CD4-positive, alpha-beta T cell treated with Interleukin-1 beta for 1 hour (primary cell): ENCODE measurements around the gene SLC9A3.

ENCODE experiments used
- DNase-seq, 2 donors: peaks; one replicate each; pipeline ENCODE4 v3.0.0-alpha.2; 2020 to 2022

SLC9A3 gene

GRCh38 chr5:538271-538771 is 14.1 kb upstream of the SLC9A3 start:
- DNase-seq, result no peak

- DNase-seq, result no peak
Observed at GRCh38 chr5:537621-538071, 13.4 kb upstream of the SLC9A3 start.

GRCh38 chr5:537098-537497 is 12.8 kb upstream of the SLC9A3 start:
- DNase-seq, result no peak

GRCh38 chr5:535846-536698 is 11.8 kb upstream of the SLC9A3 start:
- no peak for DNase-seq

GRCh38 chr5:534743-535671 is 10.8 kb upstream of the SLC9A3 start:
- DNase-seq, result no peak

- DNase-seq, result no peak
Observed at GRCh38 chr5:533955-534742, 9.9 kb upstream of the SLC9A3 start.

GRCh38 chr5:533243-533954 is 9.2 kb upstream of the SLC9A3 start:
- DNase-seq, result no peak

- DNase-seq, result no peak
Observed at GRCh38 chr5:532521-533242, 8.4 kb upstream of the SLC9A3 start.

GRCh38 chr5:531749-532315 is 7.6 kb upstream of the SLC9A3 start:
- no peak for DNase-seq

GRCh38 chr5:531101-531748 is 7.0 kb upstream of the SLC9A3 start:
- no peak for DNase-seq

GRCh38 chr5:530001-530955 is 6.0 kb upstream of the SLC9A3 start:
- no peak for DNase-seq

- DNase-seq, result no peak
Observed at GRCh38 chr5:528629-529511, 4.6 kb upstream of the SLC9A3 start.

GRCh38 chr5:527646-528628 is 3.7 kb upstream of the SLC9A3 start:
- DNase-seq, result no peak

- no peak for DNase-seq
Observed at GRCh38 chr5:526456-527088, 2.3 kb upstream of the SLC9A3 start.

GRCh38 chr5:525916-526315 is 1.7 kb upstream of the SLC9A3 start:
- no peak for DNase-seq
